HG03432 (cell line): ENCODE data around the gene BPIFB3.

Source experiments
- ATAC-seq: cut with Tn5 transposase; IDR thresholded peaks from one replicate; pipeline ENCODE4 v1.9.1; 2021; ENCODE audit warnings: mild to moderate bottlenecking, moderate library complexity; ENCODE audit not compliant: unreplicated experiment

The BPIFB3 gene

GRCh38 chr20:33059741-33060390 is 6.2 kb downstream of the BPIFB3 start:
- no peak for ATAC-seq

- ATAC-seq = no peak
Observed at GRCh38 chr20:33061658-33062028, 7.9 kb downstream of the BPIFB3 start.

- no peak for ATAC-seq
Observed at GRCh38 chr20:33062105-33062824, 8.6 kb downstream of the BPIFB3 start.

GRCh38 chr20:33062825-33063149 is 9.1 kb downstream of the BPIFB3 start:
- no peak for ATAC-seq

- no peak for ATAC-seq
Observed at GRCh38 chr20:33063271-33063670, 9.6 kb downstream of the BPIFB3 start.

GRCh38 chr20:33064572-33065287 is 11.0 kb downstream of the BPIFB3 start:
- no peak for ATAC-seq

- ATAC-seq = no peak
Observed at GRCh38 chr20:33065785-33066184, 12.1 kb downstream of the BPIFB3 start.

GRCh38 chr20:33067806-33068205 is 14.1 kb downstream of the BPIFB3 start:
- ATAC-seq = no peak

- ATAC-seq = no peak
Observed at GRCh38 chr20:33068251-33068939, 14.7 kb downstream of the BPIFB3 start.

GRCh38 chr20:33069673-33070072 is 16.0 kb downstream of the BPIFB3 start:
- no peak for ATAC-seq

- no peak for ATAC-seq
Observed at GRCh38 chr20:33070111-33071053, 16.7 kb downstream of the BPIFB3 start.

GRCh38 chr20:33071198-33071597 is 17.5 kb downstream of the BPIFB3 start:
- ATAC-seq = no peak

- ATAC-seq = no peak
Observed at GRCh38 chr20:33072362-33072761, 18.7 kb downstream of the BPIFB3 start.

GRCh38 chr20:33072813-33073212 is 19.1 kb downstream of the BPIFB3 start:
- no peak for ATAC-seq

- no peak for ATAC-seq
Observed at GRCh38 chr20:33074675-33075074, 21.0 kb downstream of the BPIFB3 start.

- no peak for ATAC-seq
Observed at GRCh38 chr20:33075281-33075680, 21.6 kb downstream of the BPIFB3 start.

GRCh38 chr20:33076662-33077372 is 23.1 kb downstream of the BPIFB3 start:
- no peak for ATAC-seq

- no peak for ATAC-seq
Observed at GRCh38 chr20:33079259-33079658, 25.6 kb downstream of the BPIFB3 start, which contains the start of gene BPIFB4. TSS of gene BPIFB4 (plus strand) at chr20:33079643. CDS start at chr20:33081527, 1,884 bp downstream.

- no peak for ATAC-seq
Observed at GRCh38 chr20:33081411-33082154, 27.9 kb downstream of the BPIFB3 start.
